GM21526 (cell line): ENCODE measurements around the gene MAST4.

ENCODE experiments used
- ATAC-seq: cut with Tn5 transposase; IDR thresholded peaks from one replicate; pipeline ENCODE4 v1.9.1; 2021; ENCODE audit warnings: moderate library complexity; ENCODE audit not compliant: unreplicated experiment, low FRiP score

Gene MAST4

DNA sequence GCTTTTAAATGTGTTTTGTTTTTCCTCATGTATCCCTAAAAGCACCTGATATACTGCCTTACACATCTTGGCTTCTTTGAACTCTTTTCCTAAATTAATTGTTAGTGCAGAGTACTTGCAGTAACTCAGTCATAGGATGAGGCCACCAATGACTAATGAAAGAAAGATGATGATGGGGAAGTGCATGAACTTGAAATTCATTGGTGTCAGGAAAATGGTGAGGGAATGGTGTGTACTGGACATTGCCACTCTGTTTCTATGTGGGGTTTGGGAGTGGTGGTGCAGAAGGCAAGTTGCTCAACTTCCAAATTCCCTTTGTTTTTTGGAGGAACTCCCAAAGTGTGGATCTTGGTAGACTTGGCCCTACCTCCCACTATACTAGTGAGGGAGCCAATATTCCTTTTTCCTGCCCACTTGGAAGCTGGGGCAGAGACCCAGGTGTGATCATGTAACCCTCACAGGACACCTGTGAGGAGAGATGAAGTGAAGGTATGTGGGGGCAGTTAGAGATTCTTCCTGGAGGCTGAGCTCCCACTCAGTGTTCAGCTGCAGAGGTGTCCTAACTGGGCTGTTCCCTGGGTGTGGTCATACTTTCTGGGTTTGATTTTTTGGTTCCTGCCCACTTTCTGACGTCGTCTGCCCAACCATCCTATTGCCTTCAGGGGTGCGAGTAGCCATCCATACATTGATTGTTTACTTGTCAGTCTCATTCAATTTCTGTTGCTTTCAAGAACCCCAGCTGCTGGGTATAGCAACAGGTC is 298.5 kb downstream of the MAST4 start:
- no peak for ATAC-seq

DNA sequence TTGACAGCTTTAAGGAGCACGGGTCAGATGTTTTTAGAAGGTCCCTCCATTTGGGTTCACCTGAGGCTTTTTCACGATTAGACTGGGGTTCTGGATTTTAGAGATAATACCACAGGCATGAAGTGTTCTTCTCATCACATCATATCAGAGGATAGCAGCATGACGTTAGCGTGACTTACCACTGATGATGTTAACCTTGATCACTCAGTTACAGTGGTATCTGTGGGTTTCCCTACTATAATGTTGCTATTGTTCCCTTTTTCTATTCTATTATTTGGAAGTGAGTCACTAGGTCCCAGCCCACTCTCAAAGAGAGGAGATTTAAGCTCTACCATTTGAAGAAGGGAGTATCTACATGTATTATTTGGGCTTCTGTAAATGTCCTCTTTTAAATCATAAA is 300.0 kb downstream of the MAST4 start:
- ATAC-seq: no peak

GRCh38 chr5:66897356-66897755 is 301.2 kb downstream of the MAST4 start:
- ATAC-seq: no peak

- ATAC-seq: no peak
Measured at GRCh38 chr5:66898241-66898995, 302.2 kb downstream of the MAST4 start.

GRCh38 chr5:66903218-66903617 is 307.0 kb downstream of the MAST4 start:
- ATAC-seq: no peak

DNA sequence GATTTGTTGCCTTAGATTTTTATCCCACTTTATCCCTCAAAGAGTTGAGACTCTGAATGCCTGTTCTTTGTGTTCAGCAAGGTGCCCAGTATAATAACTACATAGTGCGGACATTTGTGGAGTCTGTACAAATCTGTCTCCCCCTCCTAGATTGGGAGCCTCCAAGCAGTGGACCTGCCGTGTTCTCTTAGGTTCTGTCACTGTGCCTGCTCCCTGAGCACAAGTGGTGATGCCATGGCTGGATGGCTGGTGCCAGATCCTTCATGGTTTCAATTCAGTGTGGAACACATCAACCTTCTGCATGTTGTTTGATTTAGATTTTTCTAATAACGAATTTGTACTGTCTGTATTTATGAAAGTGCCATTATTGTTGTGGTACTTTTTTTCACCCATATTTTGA is 307.5 kb downstream of the MAST4 start:
- no peak for ATAC-seq

DNA sequence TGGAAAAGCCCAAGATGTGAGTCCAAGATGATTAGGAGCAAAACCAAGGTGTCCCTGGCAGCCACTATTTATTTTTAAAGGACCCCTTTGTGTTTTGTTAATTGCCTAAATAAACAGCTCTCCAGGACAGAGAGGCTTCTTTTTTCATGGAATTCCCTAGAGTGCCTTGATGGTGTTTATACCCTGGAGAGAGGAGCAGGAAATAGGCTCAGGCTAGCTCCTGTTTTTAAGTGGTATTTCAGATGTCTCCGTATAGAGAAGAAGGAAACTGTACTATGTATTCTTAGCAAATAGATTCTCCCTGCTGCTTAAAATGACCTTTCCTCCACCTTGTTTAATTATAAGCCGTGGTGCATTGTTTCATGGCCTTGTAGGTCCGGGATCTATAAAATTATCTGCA is 308.0 kb downstream of the MAST4 start:
- ATAC-seq: no peak

GRCh38 chr5:66906021-66906420 is 309.8 kb downstream of the MAST4 start:
- no peak for ATAC-seq

- no peak for ATAC-seq
Measured at GRCh38 chr5:66908230-66908629, 312.0 kb downstream of the MAST4 start.

GRCh38 chr5:66909364-66909763 is 313.2 kb downstream of the MAST4 start:
- ATAC-seq: no peak

DNA sequence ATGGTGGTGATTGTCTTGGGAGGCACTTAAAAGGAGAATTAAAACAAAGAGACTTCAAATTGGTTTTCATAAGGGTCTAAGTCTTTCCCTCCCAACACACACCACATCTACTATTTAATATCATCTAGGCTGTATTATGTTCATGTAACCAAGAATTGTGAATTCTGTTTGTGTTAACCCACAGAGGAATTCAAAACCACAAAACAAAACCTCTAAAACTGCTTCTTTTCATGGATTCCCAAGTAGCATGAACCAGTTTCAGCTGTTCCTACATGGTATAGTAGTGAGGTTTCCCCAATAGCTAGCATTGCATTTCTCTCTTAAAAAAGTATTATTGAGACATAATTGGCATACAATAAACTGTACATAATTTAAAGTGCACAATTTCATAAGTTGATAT is 316.6 kb downstream of the MAST4 start:
- no peak for ATAC-seq

GRCh38 chr5:66915531-66915930 is 319.3 kb downstream of the MAST4 start:
- no peak for ATAC-seq

DNA sequence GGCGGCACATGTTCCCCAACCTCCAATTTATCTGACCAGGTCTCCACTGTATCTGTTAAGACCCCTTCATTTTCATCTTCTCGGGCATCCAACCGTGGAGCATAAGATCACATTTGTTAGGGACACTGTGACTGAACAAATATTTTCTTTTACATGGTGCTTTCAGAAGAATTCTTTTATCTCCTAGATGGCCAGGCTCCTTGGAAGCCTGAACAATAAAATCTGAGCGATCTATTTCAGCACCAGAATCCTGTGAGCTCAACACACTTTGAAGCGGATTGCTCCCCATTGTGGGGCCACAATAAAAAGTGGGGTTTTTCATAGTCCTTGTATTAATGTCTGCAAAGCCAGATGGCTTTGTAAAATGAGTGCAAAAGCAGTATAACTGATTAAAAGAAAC is 326.7 kb downstream of the MAST4 start:
- ATAC-seq: no peak

GRCh38 chr5:66923457-66923856 is 327.3 kb downstream of the MAST4 start:
- no peak for ATAC-seq

- no peak for ATAC-seq
Measured at GRCh38 chr5:66923922-66924321, 327.7 kb downstream of the MAST4 start.

DNA sequence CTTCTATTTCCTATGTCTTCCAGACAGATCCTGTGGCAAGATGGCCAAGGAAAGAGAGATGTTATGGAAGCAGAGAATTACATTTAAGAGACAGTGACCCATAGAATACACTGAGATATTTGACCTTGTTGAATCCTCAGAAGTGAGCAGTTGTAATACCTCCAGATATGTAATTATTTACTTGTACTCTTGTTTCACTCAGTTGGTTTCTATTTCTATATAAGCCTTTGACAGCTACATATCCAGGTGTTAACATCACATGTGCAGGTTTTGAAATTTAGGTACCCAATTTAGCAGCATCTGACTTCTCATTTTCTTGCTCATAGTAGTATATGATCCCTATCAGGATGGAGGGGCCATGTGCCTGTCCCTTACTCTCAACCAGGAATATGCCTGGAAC is 330.9 kb downstream of the MAST4 start:
- ATAC-seq: no peak

DNA sequence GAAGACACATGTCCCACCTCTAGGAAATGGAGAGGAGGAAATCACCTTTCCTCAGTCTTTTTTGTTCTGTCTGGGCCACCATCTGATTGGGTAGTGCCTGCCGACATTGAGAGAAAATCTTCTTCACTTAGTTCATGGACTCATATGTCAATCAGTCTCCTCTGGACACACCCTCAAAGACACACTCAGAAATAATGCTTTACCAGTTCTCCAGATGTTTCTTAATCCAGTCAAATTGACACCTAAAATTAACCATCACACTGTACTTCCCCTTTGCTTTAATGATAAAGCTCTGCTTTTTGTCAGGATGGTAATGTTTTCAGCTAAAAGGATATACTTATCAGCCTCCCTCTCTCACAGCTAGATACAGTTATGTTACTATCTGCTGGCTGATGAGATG is 333.1 kb downstream of the MAST4 start:
- no peak for ATAC-seq

DNA sequence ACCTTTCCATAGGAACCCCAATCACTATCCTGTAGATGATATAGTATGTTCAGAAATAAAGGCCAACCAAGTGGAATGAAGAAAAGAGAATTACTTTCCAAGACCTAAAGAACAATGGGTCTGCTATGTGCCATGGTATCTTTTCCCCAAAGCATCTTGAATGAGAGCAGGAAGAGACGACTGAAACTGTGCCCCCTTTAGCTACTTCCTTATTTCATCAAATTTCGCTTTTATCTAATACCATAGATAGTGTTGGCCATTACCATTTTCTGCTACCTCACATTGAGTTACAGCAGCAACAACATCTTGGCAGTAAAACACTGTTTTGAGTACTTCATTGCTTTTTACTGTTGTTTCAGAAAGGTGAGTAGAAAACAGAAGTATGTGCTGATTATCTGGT is 333.8 kb downstream of the MAST4 start:
- ATAC-seq: no peak

DNA sequence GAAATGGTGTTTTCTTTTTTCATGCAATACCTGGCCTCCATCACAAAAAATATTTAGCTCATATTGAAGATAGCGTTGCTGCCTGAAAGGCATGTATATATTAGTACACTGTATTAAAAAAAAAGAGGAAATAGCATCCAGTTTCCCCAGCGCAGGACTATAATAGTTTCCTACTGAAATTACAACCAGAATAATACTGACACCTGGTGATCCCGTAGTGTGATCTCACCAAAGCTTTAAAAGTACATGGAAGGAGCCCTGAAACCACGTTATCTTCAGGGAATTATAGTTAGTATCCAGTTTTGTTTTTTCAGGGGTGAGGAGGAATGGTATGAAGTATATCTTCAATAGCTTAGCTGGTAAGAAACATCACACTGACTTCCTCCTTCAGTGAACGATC is 335.5 kb downstream of the MAST4 start:
- ATAC-seq: no peak

DNA sequence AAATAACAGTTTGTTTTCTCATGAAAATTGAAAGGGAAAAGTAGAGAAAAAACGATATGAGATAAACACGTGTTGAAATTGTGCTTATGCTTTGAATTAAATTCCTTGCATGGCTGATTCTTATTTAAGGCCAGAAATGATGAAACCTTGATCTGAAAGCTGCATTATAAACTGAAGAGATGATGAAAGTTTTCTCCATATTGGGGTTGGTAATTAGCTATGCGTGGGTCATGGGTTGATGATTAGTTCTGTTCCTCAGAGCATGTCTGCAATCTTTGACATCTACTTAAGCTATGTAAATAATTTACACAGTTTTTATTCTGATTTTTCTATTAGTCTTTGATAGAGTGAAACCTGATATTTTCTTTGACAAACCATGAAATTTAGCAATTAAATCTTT is 336.3 kb downstream of the MAST4 start:
- no peak for ATAC-seq

GRCh38 chr5:66933066-66933465 is 336.9 kb downstream of the MAST4 start:
- no peak for ATAC-seq

DNA sequence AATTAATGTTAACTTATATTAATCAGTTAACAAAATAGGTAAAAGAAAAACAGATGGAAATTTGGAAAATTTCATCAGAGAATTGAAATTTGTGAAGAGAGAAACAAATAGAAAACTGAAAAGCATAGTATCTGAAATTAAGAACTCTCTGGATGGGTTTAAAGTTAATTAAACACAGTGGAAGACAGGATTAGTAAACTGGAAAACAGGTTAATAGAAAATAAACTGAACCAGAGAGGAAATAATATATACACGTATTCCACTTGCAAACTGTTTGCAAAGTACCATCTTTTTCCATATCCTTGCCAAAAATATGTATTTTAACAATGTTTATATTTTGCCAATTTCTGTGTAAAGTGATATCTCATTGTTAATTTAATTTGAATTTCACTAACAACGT is 342.9 kb downstream of the MAST4 start:
- no peak for ATAC-seq
